Measurements from ENCODE around the gene GRM7. TPM values are rescaled to one million over a fixed set of nuclear protein-coding genes. Genes with fewer than 3 reads are reported as not detected.

GRM7 gene
- total and polyA plus RNA-seq, 2 donors (not counting 1 experiment from before 2014, with no cell fraction given), result not detected

DNA sequence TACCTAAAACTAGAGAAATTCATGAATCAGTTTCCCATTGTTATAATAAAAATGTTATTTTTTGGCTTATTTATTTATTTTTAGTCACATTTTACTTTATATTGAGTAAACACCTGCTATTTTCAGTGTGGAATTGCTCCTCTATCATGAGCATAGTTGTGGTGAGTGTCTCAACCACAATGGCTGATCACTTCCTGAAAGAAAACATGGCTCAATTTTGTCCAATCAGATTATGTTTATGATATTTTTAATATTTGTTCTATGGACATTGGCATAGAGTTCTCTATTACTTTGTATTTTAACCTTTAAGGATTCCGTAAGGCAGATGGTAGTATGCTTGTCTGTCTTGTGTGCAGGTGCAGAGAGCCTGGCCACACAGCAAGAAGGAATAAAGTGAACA lies 16.2 kb upstream of the GRM7 start:
- Histone ChIP-seq H3K4me1 (ENCODE audit: control insufficient read depth in 2 of 2, insufficient read depth in 2 of 2, low read length in 2 of 2) (no peaks in the 10 kb centered on the region), H3K4me2 (replicated peaks; ENCODE audit: low read depth, low read length, poor library complexity, severe bottlenecking) (no peak overlapping the region), H4K20me1 (ENCODE audit: control insufficient read depth, insufficient read depth, low read length, poor library complexity, severe bottlenecking) (no peaks in the 10 kb centered on the region), H3K4me3 (ENCODE audit: control extremely low read depth in 1 of 5, extremely low read depth in 1 of 5, insufficient read depth in 1 of 5, low read depth in 2 of 5, low read length in 4 of 5) (no peak overlapping the region), H3K79me2 (ENCODE audit: control insufficient read depth, insufficient read depth, low read length) (no peaks in the 10 kb centered on the region), H2AFZ (ENCODE audit: insufficient read depth, low read depth, low read length, poor library complexity, severe bottlenecking) (no peak overlapping the region), H3K36me3 (replicated peaks in 1 of 2; ENCODE audit: control extremely low read depth in 1 of 2, control insufficient read depth in 1 of 2, extremely low read depth in 1 of 2, insufficient read depth in 2 of 2, low read length in 1 of 2) (no peaks in the 10 kb centered on the region), H3K9me3 (ENCODE audit: control extremely low read depth in 1 of 3, control insufficient read depth in 2 of 3, insufficient read depth in 1 of 3, low read length in 2 of 3) (peaks cover 0 to 7% (median 0%) of the 10 kb centered on the region in 3 donors), H3K27ac (ENCODE audit: low read length in 2 of 2) (no peak overlapping the region), H3K27me3 (replicated peaks in 1 of 4; ENCODE audit: control extremely low read depth in 1 of 4, control insufficient read depth in 3 of 4, insufficient read depth in 4 of 4, low read length in 3 of 4) (no peaks in the 10 kb centered on the region), H3K9ac (ENCODE audit: low read length) (no peak overlapping the region)
- ChIA-PET POLR2A (no interaction called here), CTCF (no interaction called here)
- Mint-ChIP-seq H3K9me3 (ENCODE audit: insufficient read depth) (no peaks in the 10 kb centered on the region), H3K4me1 (no peaks in the 10 kb centered on the region), H3K27ac (no peak overlapping the region), H3K27me3 (no peaks in the 10 kb centered on the region), H3K4me3 (no peak overlapping the region)
- ATAC-seq (ENCODE audit: low read depth) (no peak), DNase-seq (no peak)
- WGBS (ENCODE audit: insufficient coverage), result no CpG with 5 or more reads among the region's 1 CpG
- TF ChIP-seq, protein P1, sequence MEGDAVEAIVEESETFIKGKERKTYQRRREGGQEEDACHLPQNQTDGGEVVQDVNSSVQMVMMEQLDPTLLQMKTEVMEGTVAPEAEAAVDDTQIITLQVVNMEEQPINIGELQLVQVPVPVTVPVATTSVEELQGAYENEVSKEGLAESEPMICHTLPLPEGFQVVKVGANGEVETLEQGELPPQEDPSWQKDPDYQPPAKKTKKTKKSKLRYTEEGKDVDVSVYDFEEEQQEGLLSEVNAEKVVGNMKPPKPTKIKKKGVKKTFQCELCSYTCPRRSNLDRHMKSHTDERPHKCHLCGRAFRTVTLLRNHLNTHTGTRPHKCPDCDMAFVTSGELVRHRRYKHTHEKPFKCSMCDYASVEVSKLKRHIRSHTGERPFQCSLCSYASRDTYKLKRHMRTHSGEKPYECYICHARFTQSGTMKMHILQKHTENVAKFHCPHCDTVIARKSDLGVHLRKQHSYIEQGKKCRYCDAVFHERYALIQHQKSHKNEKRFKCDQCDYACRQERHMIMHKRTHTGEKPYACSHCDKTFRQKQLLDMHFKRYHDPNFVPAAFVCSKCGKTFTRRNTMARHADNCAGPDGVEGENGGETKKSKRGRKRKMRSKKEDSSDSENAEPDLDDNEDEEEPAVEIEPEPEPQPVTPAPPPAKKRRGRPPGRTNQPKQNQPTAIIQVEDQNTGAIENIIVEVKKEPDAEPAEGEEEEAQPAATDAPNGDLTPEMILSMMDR (IDR thresholded peaks at IDR 0.05), result no peak
- TF ChIP-seq EZH2 (IDR thresholded peaks at IDR 0.05; ENCODE audit: borderline replicate concordance, insufficient read depth, low read depth, low read length, poor library complexity, severe bottlenecking), result no peak
- intact Hi-C loops (cut with micrococcal nuclease), result no loop called here

DNA sequence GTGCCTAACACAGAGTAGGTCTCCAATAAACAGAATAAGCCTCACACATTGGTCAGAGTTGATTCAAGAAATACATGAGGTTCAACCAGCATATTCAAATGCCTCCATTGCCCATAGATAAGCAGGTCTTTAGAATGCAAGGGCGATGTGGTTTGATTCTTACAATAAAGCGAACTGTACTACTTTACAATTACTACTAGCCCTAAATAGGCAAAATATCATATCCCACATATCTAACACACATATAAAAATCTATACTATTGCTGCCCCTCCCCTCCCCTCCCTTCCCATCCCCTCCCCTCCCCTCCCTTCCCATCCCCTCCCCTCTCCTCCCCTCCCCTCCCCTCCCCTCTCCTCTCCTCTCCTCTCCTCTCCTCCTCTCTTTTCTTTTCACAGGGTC lies 6.7 kb upstream of the GRM7 start:
- H3K36me3 ChIP-seq (replicated peaks in 1 of 2; ENCODE audit: control extremely low read depth in 1 of 2, control insufficient read depth in 1 of 2, extremely low read depth in 1 of 2, insufficient read depth in 2 of 2, low read length in 1 of 2), result no peaks in the 10 kb centered on the region
- ChIA-PET POLR2A (no interaction called here), CTCF (no interaction called here)
- H2AFZ ChIP-seq (ENCODE audit: insufficient read depth, low read depth, low read length, poor library complexity, severe bottlenecking), result no peak overlapping the region
- no peak overlapping the region for H3K4me3 ChIP-seq (ENCODE audit: control extremely low read depth in 1 of 5, extremely low read depth in 1 of 5, insufficient read depth in 1 of 5, low read depth in 2 of 5, low read length in 4 of 5)
- no CpG with 5 or more reads among the region's 2 CpGs for WGBS (ENCODE audit: insufficient coverage)
- TF ChIP-seq, protein P1 (IDR thresholded peaks at IDR 0.05), result no peak
- no peak for TF ChIP-seq EZH2 (IDR thresholded peaks at IDR 0.05; ENCODE audit: borderline replicate concordance, insufficient read depth, low read depth, low read length, poor library complexity, severe bottlenecking)
- no peak for ATAC-seq (ENCODE audit: low read depth)
- H3K4me1 Mint-ChIP-seq, result no peaks in the 10 kb centered on the region
- H3K9ac ChIP-seq (ENCODE audit: low read length), result no peak overlapping the region
- H3K79me2 ChIP-seq (ENCODE audit: control insufficient read depth, insufficient read depth, low read length), result no peaks in the 10 kb centered on the region
- H3K27me3 ChIP-seq (replicated peaks in 1 of 4; ENCODE audit: control extremely low read depth in 1 of 4, control insufficient read depth in 3 of 4, insufficient read depth in 4 of 4, low read length in 3 of 4), result no peaks in the 10 kb centered on the region
- H3K27ac ChIP-seq (ENCODE audit: low read length in 2 of 2), result no peak overlapping the region
- no peak for DNase-seq
- H3K9me3 Mint-ChIP-seq (ENCODE audit: insufficient read depth), result peaks cover 2% of the 10 kb centered on the region
- no peak overlapping the region for H3K4me2 ChIP-seq (replicated peaks; ENCODE audit: low read depth, low read length, poor library complexity, severe bottlenecking)
- peaks cover 3% of the 10 kb centered on the region for H3K27me3 Mint-ChIP-seq
- no peak overlapping the region for H3K27ac Mint-ChIP-seq
- intact Hi-C loops (cut with micrococcal nuclease), result no loop called here
- H3K4me1 ChIP-seq (ENCODE audit: control insufficient read depth in 2 of 2, insufficient read depth in 2 of 2, low read length in 2 of 2), result no peaks in the 10 kb centered on the region
- no peaks in the 10 kb centered on the region for H3K9me3 ChIP-seq (ENCODE audit: control extremely low read depth in 1 of 3, control insufficient read depth in 2 of 3, insufficient read depth in 1 of 3, low read length in 2 of 3)
- no peaks in the 10 kb centered on the region for H4K20me1 ChIP-seq (ENCODE audit: control insufficient read depth, insufficient read depth, low read length, poor library complexity, severe bottlenecking)
- H3K4me3 Mint-ChIP-seq, result no peak overlapping the region
